Measurements from ENCODE around the gene GIPR.
"Not testable (repeated sequence)": the region's sequence is repeated elsewhere in the genome, so short reads cannot be mapped to it uniquely, and the experiment has no call there.

The GIPR gene

GRCh38 chr19:45691516-45692186 lies 23.6 kb downstream of the GIPR start, which contains the start of gene SNRPD2:
TSS of gene SNRPD2 (minus strand) at chr19:45691953. CDS start at chr19:45691888, 65 bp downstream.
- peak; percentile 98 for DNase-seq (ENCODE audit: low read depth, low spot score)

- peak; percentile 99 for DNase-seq (ENCODE audit: low read depth, low spot score)
Measured at GRCh38 chr19:45692187-45693105, 24.4 kb downstream of the GIPR start, which contains the start of gene QPCTL. TSS of gene QPCTL (plus strand) at chr19:45692666. CDS start at chr19:45692704, 38 bp downstream.

- peak; percentile 86 for DNase-seq (ENCODE audit: low read depth, low spot score)
Measured at GRCh38 chr19:45693106-45693788, 25.2 kb downstream of the GIPR start.

GRCh38 chr19:45701676-45702075 lies 33.7 kb downstream of the GIPR start:
- no peak for DNase-seq (ENCODE audit: low read depth, low spot score)

- no peak for DNase-seq (ENCODE audit: low read depth, low spot score)
Measured at GRCh38 chr19:45705115-45705514, 37.1 kb downstream of the GIPR start.

GRCh38 chr19:45705710-45706415 lies 37.8 kb downstream of the GIPR start:
- DNase-seq (ENCODE audit: low read depth, low spot score) = no peak

- no peak for DNase-seq (ENCODE audit: low read depth, low spot score)
Measured at GRCh38 chr19:45710356-45711130, 42.5 kb downstream of the GIPR start.

GRCh38 chr19:45711851-45712698 lies 44.1 kb downstream of the GIPR start:
- DNase-seq (ENCODE audit: low read depth, low spot score) = no peak

GRCh38 chr19:45712699-45713067 lies 44.7 kb downstream of the GIPR start:
- DNase-seq (ENCODE audit: low read depth, low spot score) = no peak

- DNase-seq (ENCODE audit: low read depth, low spot score) = no peak
Measured at GRCh38 chr19:45713141-45713540, 45.1 kb downstream of the GIPR start.

GRCh38 chr19:45715139-45715538 lies 47.1 kb downstream of the GIPR start:
- DNase-seq (ENCODE audit: low read depth, low spot score) = no peak

GRCh38 chr19:45716359-45717130 lies 48.5 kb downstream of the GIPR start:
- peak; percentile 47 for DNase-seq (ENCODE audit: low read depth, low spot score)

GRCh38 chr19:45717131-45717982 lies 49.3 kb downstream of the GIPR start:
- peak; percentile 100 for DNase-seq (ENCODE audit: low read depth, low spot score)

GRCh38 chr19:45717983-45718650 lies 50.1 kb downstream of the GIPR start:
- DNase-seq (ENCODE audit: low read depth, low spot score) = no peak

GRCh38 chr19:45720065-45720464 lies 52.0 kb downstream of the GIPR start:
- DNase-seq (ENCODE audit: low read depth, low spot score) = not testable (repeated sequence)

GRCh38 chr19:45728683-45729082 lies 60.7 kb downstream of the GIPR start:
- not testable (repeated sequence) for DNase-seq (ENCODE audit: low read depth, low spot score)

GRCh38 chr19:45729800-45730290 lies 61.8 kb downstream of the GIPR start:
- DNase-seq (ENCODE audit: low read depth, low spot score) = peak; percentile 24
